Measurements from ENCODE around the gene SIRPB2. TPM values are rescaled to one million over a fixed set of nuclear protein-coding genes. Genes with fewer than 3 reads are reported as not detected.

SIRPB2 gene
- total and polyA plus RNA-seq, 2 donors (not counting 3 experiments of a cell fraction or from before 2014, with no cell fraction given) = 9.5 to 19.7 TPM

GRCh38 chr20:1500496-1500895 lies 9.3 kb upstream of the SIRPB2 start:
- no peaks in the 10 kb centered on the region for H3K36me3 ChIP-seq (ENCODE audit: control insufficient read depth in 2 of 2, extremely low read depth in 1 of 2, insufficient read depth in 2 of 2, low read length in 2 of 2)
- H3K4me2 ChIP-seq (ENCODE audit: insufficient read depth, low read length) = no peak overlapping the region
- H3K27me3 ChIP-seq (ENCODE audit: control insufficient read depth in 2 of 2, insufficient read depth in 2 of 2, low read length in 2 of 2) = peaks cover 8 to 25% of the 10 kb centered on the region in 2 experiments
- intact Hi-C loops (cut with micrococcal nuclease) (loop anchor here (10.0 kb wide), 1 partner anchor 394 kb away; the partner anchor contains the start of gene SIRPA), dilution Hi-C loops (cut with MboI; ENCODE audit: extremely low pct_ligation_motif_present, low sequenced_read_pairs) (no loop called here)
- H3K9me3 ChIP-seq (replicated peaks; ENCODE audit: control insufficient read depth, insufficient read depth, low read length) = no peaks in the 10 kb centered on the region
- no peak overlapping the region for H3K9ac ChIP-seq (replicated peaks; ENCODE audit: extremely low read depth, insufficient read depth, low read length)
- DNase-seq (ENCODE audit: low read depth, low spot score) (no peak), FAIRE-seq (no peak)
- H2AFZ ChIP-seq (ENCODE audit: low read depth, low read length) = no peak overlapping the region
- no peaks in the 10 kb centered on the region for H4K20me1 ChIP-seq (replicated peaks; ENCODE audit: control insufficient read depth, extremely low read depth, insufficient read depth, low read length)
- BruUV-seq (replicated peaks) = no TSS peak
- CTCF ChIA-PET = no interaction called here
- no peak overlapping the region for H3K4me3 ChIP-seq (replicated peaks in 1 of 3; ENCODE audit: insufficient read depth in 1 of 3, low read depth in 1 of 3, low read length in 3 of 3)
- no peaks in the 10 kb centered on the region for H3K79me2 ChIP-seq (ENCODE audit: control insufficient read depth, insufficient read depth, low read length)
- TF ChIP-seq JUN (IDR thresholded peaks at IDR 0.05; ENCODE audit: borderline replicate concordance, insufficient read depth, insufficient read length, low read depth) = no peak
- no peak for TF ChIP-seq CTCF (IDR thresholded peaks at IDR 0.05; ENCODE audit: extremely low read depth in 1 of 2, insufficient read depth in 1 of 2, low read depth in 1 of 2, low read length in 2 of 2)
- no peak for TF ChIP-seq FOS (IDR thresholded peaks at IDR 0.05; ENCODE audit: borderline replicate concordance, insufficient read depth, low read length)
- no peak for TF ChIP-seq MAX (IDR thresholded peaks at IDR 0.05; ENCODE audit: insufficient read depth, insufficient read length)
- TF ChIP-seq POLR2AphosphoS5 (IDR thresholded peaks at IDR 0.05; ENCODE audit: insufficient read depth, low read depth, low read length) = no peak
- TF ChIP-seq EZH2 (IDR thresholded peaks at IDR 0.05; ENCODE audit: borderline replicate concordance, low read depth, low read length, severe bottlenecking) = no peak
- TF ChIP-seq MYC (IDR thresholded peaks at IDR 0.05; ENCODE audit: low read depth, low read length) = no peak
- TF ChIP-seq GATA2 (IDR thresholded peaks at IDR 0.05; ENCODE audit: insufficient read depth, insufficient read length, low read depth, low read length) = no peak
- no peak for TF ChIP-seq POLR2A (IDR thresholded peaks at IDR 0.05; ENCODE audit: low read depth, low read length)
- H3K4me1 ChIP-seq (ENCODE audit: control insufficient read depth, extremely low read depth, insufficient read depth, low read length) = no peaks in the 10 kb centered on the region
- H3K9me1 ChIP-seq (replicated peaks; ENCODE audit: control insufficient read depth, extremely low read depth, insufficient read depth, low read length) = no peaks in the 10 kb centered on the region
- no peak overlapping the region for H3K27ac ChIP-seq (ENCODE audit: insufficient read depth, low read depth, low read length)
- POLR2A ChIA-PET = no interaction called here

Data from endothelial cell of umbilical vein (primary cell).